ENCODE data around the gene CDKN2B.

DNA sequence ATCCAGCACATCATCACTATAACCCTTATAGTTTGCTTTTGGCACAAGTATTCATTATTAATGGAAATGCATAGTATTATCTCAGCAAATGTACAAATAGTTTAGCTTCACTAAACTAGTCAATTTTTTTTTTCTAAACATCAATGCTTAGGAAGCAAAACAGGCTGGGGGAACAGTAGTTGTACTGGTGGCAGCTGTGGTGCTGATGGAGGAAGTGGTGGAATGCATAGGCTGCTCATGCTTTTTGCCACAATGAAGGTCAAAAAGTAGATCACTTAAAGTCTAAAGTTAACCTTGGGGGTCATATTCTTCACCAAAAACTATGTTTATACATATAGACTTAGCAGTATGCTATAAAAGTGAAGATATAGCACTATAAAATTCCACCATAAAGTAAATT is 36.3 kb upstream of the CDKN2B start:
- TF ChIP-seq, protein P1, sequence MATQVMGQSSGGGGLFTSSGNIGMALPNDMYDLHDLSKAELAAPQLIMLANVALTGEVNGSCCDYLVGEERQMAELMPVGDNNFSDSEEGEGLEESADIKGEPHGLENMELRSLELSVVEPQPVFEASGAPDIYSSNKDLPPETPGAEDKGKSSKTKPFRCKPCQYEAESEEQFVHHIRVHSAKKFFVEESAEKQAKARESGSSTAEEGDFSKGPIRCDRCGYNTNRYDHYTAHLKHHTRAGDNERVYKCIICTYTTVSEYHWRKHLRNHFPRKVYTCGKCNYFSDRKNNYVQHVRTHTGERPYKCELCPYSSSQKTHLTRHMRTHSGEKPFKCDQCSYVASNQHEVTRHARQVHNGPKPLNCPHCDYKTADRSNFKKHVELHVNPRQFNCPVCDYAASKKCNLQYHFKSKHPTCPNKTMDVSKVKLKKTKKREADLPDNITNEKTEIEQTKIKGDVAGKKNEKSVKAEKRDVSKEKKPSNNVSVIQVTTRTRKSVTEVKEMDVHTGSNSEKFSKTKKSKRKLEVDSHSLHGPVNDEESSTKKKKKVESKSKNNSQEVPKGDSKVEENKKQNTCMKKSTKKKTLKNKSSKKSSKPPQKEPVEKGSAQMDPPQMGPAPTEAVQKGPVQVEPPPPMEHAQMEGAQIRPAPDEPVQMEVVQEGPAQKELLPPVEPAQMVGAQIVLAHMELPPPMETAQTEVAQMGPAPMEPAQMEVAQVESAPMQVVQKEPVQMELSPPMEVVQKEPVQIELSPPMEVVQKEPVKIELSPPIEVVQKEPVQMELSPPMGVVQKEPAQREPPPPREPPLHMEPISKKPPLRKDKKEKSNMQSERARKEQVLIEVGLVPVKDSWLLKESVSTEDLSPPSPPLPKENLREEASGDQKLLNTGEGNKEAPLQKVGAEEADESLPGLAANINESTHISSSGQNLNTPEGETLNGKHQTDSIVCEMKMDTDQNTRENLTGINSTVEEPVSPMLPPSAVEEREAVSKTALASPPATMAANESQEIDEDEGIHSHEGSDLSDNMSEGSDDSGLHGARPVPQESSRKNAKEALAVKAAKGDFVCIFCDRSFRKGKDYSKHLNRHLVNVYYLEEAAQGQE (IDR thresholded peaks at IDR 0.05) = no peak
- TF ChIP-seq, protein P2, sequence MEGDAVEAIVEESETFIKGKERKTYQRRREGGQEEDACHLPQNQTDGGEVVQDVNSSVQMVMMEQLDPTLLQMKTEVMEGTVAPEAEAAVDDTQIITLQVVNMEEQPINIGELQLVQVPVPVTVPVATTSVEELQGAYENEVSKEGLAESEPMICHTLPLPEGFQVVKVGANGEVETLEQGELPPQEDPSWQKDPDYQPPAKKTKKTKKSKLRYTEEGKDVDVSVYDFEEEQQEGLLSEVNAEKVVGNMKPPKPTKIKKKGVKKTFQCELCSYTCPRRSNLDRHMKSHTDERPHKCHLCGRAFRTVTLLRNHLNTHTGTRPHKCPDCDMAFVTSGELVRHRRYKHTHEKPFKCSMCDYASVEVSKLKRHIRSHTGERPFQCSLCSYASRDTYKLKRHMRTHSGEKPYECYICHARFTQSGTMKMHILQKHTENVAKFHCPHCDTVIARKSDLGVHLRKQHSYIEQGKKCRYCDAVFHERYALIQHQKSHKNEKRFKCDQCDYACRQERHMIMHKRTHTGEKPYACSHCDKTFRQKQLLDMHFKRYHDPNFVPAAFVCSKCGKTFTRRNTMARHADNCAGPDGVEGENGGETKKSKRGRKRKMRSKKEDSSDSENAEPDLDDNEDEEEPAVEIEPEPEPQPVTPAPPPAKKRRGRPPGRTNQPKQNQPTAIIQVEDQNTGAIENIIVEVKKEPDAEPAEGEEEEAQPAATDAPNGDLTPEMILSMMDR (IDR thresholded peaks at IDR 0.05; ENCODE audit: low read depth, low read length, missing input control) = no peak
- TF ChIP-seq RAD21 (IDR thresholded peaks at IDR 0.05) (no peak), RXRA (IDR thresholded peaks at IDR 0.05) (no peak), GABPA (IDR thresholded peaks at IDR 0.05 in 1 of 2, conservative IDR thresholded peaks at IDR 0.05 in 1 of 2) (no peak), YY1 (IDR thresholded peaks at IDR 0.05) (no peak), EGR1 (IDR thresholded peaks at IDR 0.05; ENCODE audit: low read depth in 2 of 2) (no peak), FOXA1 (IDR thresholded peaks at IDR 0.05) (no peak), JUND (IDR thresholded peaks at IDR 0.05) (no peak)
- TF ChIP-seq, protein P3, sequence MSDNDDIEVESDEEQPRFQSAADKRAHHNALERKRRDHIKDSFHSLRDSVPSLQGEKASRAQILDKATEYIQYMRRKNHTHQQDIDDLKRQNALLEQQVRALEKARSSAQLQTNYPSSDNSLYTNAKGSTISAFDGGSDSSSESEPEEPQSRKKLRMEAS (IDR thresholded peaks at IDR 0.05) = no peak
- TF ChIP-seq, protein P4, sequence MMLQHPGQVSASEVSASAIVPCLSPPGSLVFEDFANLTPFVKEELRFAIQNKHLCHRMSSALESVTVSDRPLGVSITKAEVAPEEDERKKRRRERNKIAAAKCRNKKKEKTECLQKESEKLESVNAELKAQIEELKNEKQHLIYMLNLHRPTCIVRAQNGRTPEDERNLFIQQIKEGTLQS (IDR thresholded peaks at IDR 0.05) = no peak

All from liver (tissue), 3 donors.